T-cell (primary cell): Measurements from ENCODE around the gene FAM163B. TPM values are rescaled to one million over a fixed set of nuclear protein-coding genes. Genes with fewer than 3 reads are reported as not detected.

Source experiments
- ATAC-seq, 4 experiments: fragments of 200-7000 bp in 3 of 4; fragments of 150-1000 bp in 1 of 4; cut with Tn5 transposase; replicated peaks in 1 of 4; 1 replicate in 3 of 4; 2 replicates in 1 of 4; pipeline ENCODE4 v1.10.0; 2021; ENCODE audit warnings: moderate library complexity in 3 of 4, mild to moderate bottlenecking in 2 of 4, moderate number of reproducible peaks in 1 of 4
- CTCF ChIA-PET, 2 donors: fragments of 300-600 bp; sonication (Branson Sonifier 250); formaldehyde crosslinking; loops; one replicate each; lab custom pipeline; 2022; ENCODE audit warnings: antibody characterized with exemption in 2 of 2; lab: Charles Lee
- POLR2A ChIA-PET, 2 donors: fragments of 300-600 bp; sonication (Branson Sonifier 250); formaldehyde crosslinking; loops; one replicate each; lab custom pipeline; 2022; ENCODE audit warnings: antibody characterized with exemption in 2 of 2; lab: Charles Lee
- DNase-seq, 35 experiments: peaks; one replicate each; pipeline versions ENCODE4 v3.0.0 to v3.0.0-alpha.2; 2013 to 2023
- H3K27ac ChIP-seq: one replicate; pipeline ENCODE4 v1.5.1; 2013; ENCODE audit warnings: low read length
- H3K27me3 ChIP-seq, 2 experiments: replicated peaks in 1 of 2; 1 replicate in 1 of 2; 2 replicates in 1 of 2; pipeline versions ENCODE4 v1.6.1 to v1.7.0; 2013; ENCODE audit warnings: low read length in 1 of 2, mixed read lengths in 1 of 2; ENCODE audit not compliant: control insufficient read depth in 2 of 2, insufficient read depth in 2 of 2; ENCODE audit errors: extremely low read depth in 1 of 2
- H3K36me3 ChIP-seq, 2 donors: 1 replicate in 1 of 2; 2 replicates in 1 of 2; pipeline versions ENCODE4 v1.6.1 to v1.7.0; 2013; ENCODE audit warnings: low read length in 1 of 2; ENCODE audit not compliant: control insufficient read depth in 2 of 2, insufficient read depth in 1 of 2; ENCODE audit errors: extremely low read depth in 1 of 2
- H3K4me1 ChIP-seq, 2 experiments: 1 replicate in 1 of 2; 2 replicates in 1 of 2; pipeline versions ENCODE4 v1.6.1 to v1.7.0; 2013; ENCODE audit warnings: low read length in 2 of 2, mixed read lengths in 1 of 2; ENCODE audit not compliant: insufficient read depth in 2 of 2, control insufficient read depth in 1 of 2; ENCODE audit errors: extremely low read depth in 1 of 2
- H3K4me3 ChIP-seq, 2 donors: 1 replicate in 1 of 2; 2 replicates in 1 of 2; pipeline versions ENCODE4 v1.5.1 to v1.7.0; 2013; ENCODE audit warnings: mild to moderate bottlenecking in 2 of 2, low read length in 1 of 2, moderate library complexity in 1 of 2; ENCODE audit not compliant: control insufficient read depth in 1 of 2; ENCODE audit errors: extremely low read depth in 1 of 2
- H3K9me3 ChIP-seq: 2 replicates; pipeline ENCODE4 v1.7.0; 2013
- H3K27ac Mint-ChIP-seq, 2 donors: one replicate each; pipeline ENCODE4 v1.8.0; 2020 to 2021; ENCODE audit warnings: mild to moderate bottlenecking in 2 of 2, mixed read lengths in 2 of 2
- H3K27me3 Mint-ChIP-seq, 2 donors: one replicate each; pipeline ENCODE4 v1.8.0; 2021 to 2022; ENCODE audit warnings: mixed read lengths in 2 of 2
- H3K36me3 Mint-ChIP-seq: one replicate; pipeline ENCODE4 v1.8.0; 2021; ENCODE audit warnings: mixed read lengths
- H3K4me1 Mint-ChIP-seq, 3 donors: one replicate each; pipeline ENCODE4 v1.8.0; 2020 to 2022; ENCODE audit warnings: mixed read lengths in 3 of 3, mild to moderate bottlenecking in 1 of 3
- H3K4me3 Mint-ChIP-seq, 3 donors: one replicate each; pipeline ENCODE4 v1.8.0; 2020 to 2022; ENCODE audit warnings: mild to moderate bottlenecking in 3 of 3, mixed read lengths in 3 of 3, moderate library complexity in 3 of 3
- H3K9me3 Mint-ChIP-seq, 3 donors: one replicate each; pipeline ENCODE4 v1.8.0; 2020 to 2022; ENCODE audit warnings: mixed read lengths in 3 of 3
- WGBS: methylation state at CpG from one replicate; pipeline ENCODE4 v1.1.5; 2013; ENCODE audit warnings: missing lambda C conversion rate; ENCODE audit not compliant: insufficient coverage; 5-methylcytosine and 5-hydroxymethylcytosine counted together
- total RNA-seq, 35 experiments: library from RNA in 6 of 35; stranded (reverse) in 6 of 35; fragments of 120-200 nt in 1 of 35; gene quantifications; one replicate each; pipeline versions ENCODE4 v1.2.1 to v1.2.4 and lab custom pipeline; 2013 to 2026

The FAM163B gene
- total RNA-seq, 5 donors from 2014 or later (not counting 1 experiment from before 2014, with no cell fraction given): not detected

- H3K27ac Mint-ChIP-seq: no peak overlapping the region
- Histone ChIP-seq H3K27me3 (peaks cover 0 to 66% of the 10 kb centered on the region in 2 experiments), H3K36me3 (no peaks in the 10 kb centered on the region), H3K4me1 (peaks cover 5 to 14% of the 10 kb centered on the region in 2 experiments), H3K9me3 (no peaks in the 10 kb centered on the region), H3K27ac (no peak overlapping the region), H3K4me3 (no peak overlapping the region)
- peaks cover 4 to 17% of the 10 kb centered on the region in 2 donors for H3K27me3 Mint-ChIP-seq
- DNase-seq (peak in 25 of 35 experiments; percentile 6 to 64 (median 21)), ATAC-seq (no peak)
- H3K36me3 Mint-ChIP-seq: no peaks in the 10 kb centered on the region
- no peaks in the 10 kb centered on the region for H3K9me3 Mint-ChIP-seq
- CTCF ChIA-PET: interaction anchor here in 1 of 2 donors (1.7 kb wide), 1 partner anchor 16 kb away, joined by 3 read pairs; no protein-coding TSS in a partner anchor
- WGBS: 52% methylated on average over 13 of the region's 19 CpGs
- peaks cover under 1 to 6% (median 5%) of the 10 kb centered on the region in 3 donors for H3K4me1 Mint-ChIP-seq
- POLR2A ChIA-PET: no interaction called here
- H3K4me3 Mint-ChIP-seq: no peak overlapping the region
Measured at GRCh38 chr9:133589454-133590227, 19.5 kb downstream of the FAM163B start.

- POLR2A ChIA-PET: no interaction called here
- 100% methylated on average over 2 of the region's 6 CpGs for whole genome bisulfite sequencing
Measured at GRCh38 chr9:133587466-133587865, 21.7 kb downstream of the FAM163B start.

GRCh38 chr9:133587051-133587450 is 22.1 kb downstream of the FAM163B start:
- Mint-ChIP-seq H3K27ac (no peak overlapping the region), H3K4me1 (peaks cover 7 to 9% (median 8%) of the 10 kb centered on the region in 3 donors), H3K9me3 (no peaks in the 10 kb centered on the region), H3K27me3 (peaks cover 17 to 33% of the 10 kb centered on the region in 2 donors), H3K36me3 (no peaks in the 10 kb centered on the region), H3K4me3 (no peak overlapping the region)
- peaks cover 0 to 78% of the 10 kb centered on the region in 2 experiments for H3K27me3 ChIP-seq
- no peak for ATAC-seq
- no peak overlapping the region for H3K4me3 ChIP-seq
- ChIA-PET POLR2A (no interaction called here), CTCF (no interaction called here)
- no peaks in the 10 kb centered on the region for H3K9me3 ChIP-seq
- 98% methylated on average over 6 of the region's 8 CpGs for WGBS
- no peak overlapping the region for H3K27ac ChIP-seq
- peaks cover 5 to 16% of the 10 kb centered on the region in 2 experiments for H3K4me1 ChIP-seq
- H3K36me3 ChIP-seq: no peaks in the 10 kb centered on the region
- no peak for DNase-seq

More at GRCh38 chr9:133587466-133587865, 21.7 kb downstream of the FAM163B start:
- CTCF ChIA-PET: no interaction called here
- Mint-ChIP-seq H3K27me3 (peaks cover 14 to 29% of the 10 kb centered on the region in 2 donors), H3K9me3 (no peaks in the 10 kb centered on the region), H3K27ac (no peak overlapping the region), H3K4me1 (peaks cover 7 to 9% (median 8%) of the 10 kb centered on the region in 3 donors), H3K4me3 (no peak overlapping the region), H3K36me3 (no peaks in the 10 kb centered on the region)
- Histone ChIP-seq H3K27me3 (peaks cover 0 to 73% of the 10 kb centered on the region in 2 experiments), H3K4me3 (no peak overlapping the region), H3K9me3 (no peaks in the 10 kb centered on the region), H3K4me1 (peaks cover 5 to 16% of the 10 kb centered on the region in 2 experiments), H3K27ac (no peak overlapping the region), H3K36me3 (no peaks in the 10 kb centered on the region)
- DNase-seq (no peak), ATAC-seq (no peak)

- no peak for ATAC-seq
- peaks cover 7 to 9% (median 8%) of the 10 kb centered on the region in 3 donors for H3K4me1 Mint-ChIP-seq
- Histone ChIP-seq H3K4me1 (peaks cover 5 to 16% of the 10 kb centered on the region in 2 experiments), H3K27ac (no peak overlapping the region), H3K27me3 (peaks cover 0 to 70% of the 10 kb centered on the region in 2 experiments), H3K9me3 (no peaks in the 10 kb centered on the region), H3K36me3 (no peaks in the 10 kb centered on the region), H3K4me3 (peak overlapping the region in 1 of 2 donors; percentile 18)
- peak overlapping the region in 1 of 3 donors; percentile 27 for H3K4me3 Mint-ChIP-seq
- WGBS: 16% methylated on average over 39 of the region's 43 CpGs
- H3K36me3 Mint-ChIP-seq: no peaks in the 10 kb centered on the region
- no peak for DNase-seq
- ChIA-PET POLR2A (no interaction called here), CTCF (no interaction called here)
- no peak overlapping the region for H3K27ac Mint-ChIP-seq
- no peaks in the 10 kb centered on the region for H3K9me3 Mint-ChIP-seq
- H3K27me3 Mint-ChIP-seq: peaks cover 25 to 44% of the 10 kb centered on the region in 2 donors
Measured at GRCh38 chr9:133585481-133586351, 23.5 kb downstream of the FAM163B start.

GRCh38 chr9:133584559-133585476 is 24.4 kb downstream of the FAM163B start:
- Histone ChIP-seq H3K4me3 (peak overlapping the region in 1 of 2 donors; percentile 18), H3K9me3 (no peaks in the 10 kb centered on the region), H3K27ac (no peak overlapping the region), H3K4me1 (peaks cover 6 to 16% of the 10 kb centered on the region in 2 experiments), H3K27me3 (peaks cover 0 to 71% of the 10 kb centered on the region in 2 experiments), H3K36me3 (no peaks in the 10 kb centered on the region)
- WGBS: 25% methylated on average over 20 of the region's 28 CpGs
- H3K27me3 Mint-ChIP-seq: peaks cover 34 to 53% of the 10 kb centered on the region in 2 donors
- DNase-seq: no peak
- ATAC-seq: no peak
- ChIA-PET POLR2A (no interaction called here), CTCF (no interaction called here)
- no peak overlapping the region for H3K27ac Mint-ChIP-seq
- no peaks in the 10 kb centered on the region for H3K9me3 Mint-ChIP-seq
- H3K4me1 Mint-ChIP-seq: peaks cover 7 to 9% (median 8%) of the 10 kb centered on the region in 3 donors
- H3K4me3 Mint-ChIP-seq: peak overlapping the region in 1 of 3 donors; percentile 27
- no peaks in the 10 kb centered on the region for H3K36me3 Mint-ChIP-seq
